Measurements from ENCODE around the gene GLI1. TPM values are rescaled to one million over a fixed set of nuclear protein-coding genes. Genes with fewer than 3 reads are reported as not detected.
"Not testable (repeated sequence)": the region's sequence is repeated elsewhere in the genome, so short reads cannot be mapped to it uniquely, and the experiment has no call there.

GLI1 gene
- total RNA-seq, 2 donors from 2014 or later, result 1.2 TPM; not detected in 1

GRCh38 chr12:57489157-57489641, 29.6 kb downstream of the GLI1 start:
- TF ChIP-seq CTCF (IDR thresholded peaks at IDR 0.05), result no peak
- no peak overlapping the region for H3K4me3 ChIP-seq
- peaks cover 33% of the 10 kb centered on the region for H3K36me3 ChIP-seq
- DNase-seq (ENCODE audit: low spot score), result no peak
- H3K9me3 ChIP-seq, result no peaks in the 10 kb centered on the region
- H3K4me1 ChIP-seq, result peaks cover 0 to 15% of the 10 kb centered on the region in 2 donors
- no peaks in the 10 kb centered on the region for H3K27me3 ChIP-seq
- no peak overlapping the region for H3K27ac ChIP-seq

- peaks cover 34% of the 10 kb centered on the region for H3K36me3 ChIP-seq
- no peaks in the 10 kb centered on the region for H3K9me3 ChIP-seq
- DNase-seq (ENCODE audit: low spot score), result no peak
- H3K27ac ChIP-seq, result no peak overlapping the region
- H3K4me1 ChIP-seq, result peaks cover 0 to 15% of the 10 kb centered on the region in 2 donors
- no peak overlapping the region for H3K4me3 ChIP-seq
- H3K27me3 ChIP-seq, result no peaks in the 10 kb centered on the region
- TF ChIP-seq CTCF (IDR thresholded peaks at IDR 0.05), result no peak
Observed at GRCh38 chr12:57490126-57490525, 30.5 kb downstream of the GLI1 start.

DNA sequence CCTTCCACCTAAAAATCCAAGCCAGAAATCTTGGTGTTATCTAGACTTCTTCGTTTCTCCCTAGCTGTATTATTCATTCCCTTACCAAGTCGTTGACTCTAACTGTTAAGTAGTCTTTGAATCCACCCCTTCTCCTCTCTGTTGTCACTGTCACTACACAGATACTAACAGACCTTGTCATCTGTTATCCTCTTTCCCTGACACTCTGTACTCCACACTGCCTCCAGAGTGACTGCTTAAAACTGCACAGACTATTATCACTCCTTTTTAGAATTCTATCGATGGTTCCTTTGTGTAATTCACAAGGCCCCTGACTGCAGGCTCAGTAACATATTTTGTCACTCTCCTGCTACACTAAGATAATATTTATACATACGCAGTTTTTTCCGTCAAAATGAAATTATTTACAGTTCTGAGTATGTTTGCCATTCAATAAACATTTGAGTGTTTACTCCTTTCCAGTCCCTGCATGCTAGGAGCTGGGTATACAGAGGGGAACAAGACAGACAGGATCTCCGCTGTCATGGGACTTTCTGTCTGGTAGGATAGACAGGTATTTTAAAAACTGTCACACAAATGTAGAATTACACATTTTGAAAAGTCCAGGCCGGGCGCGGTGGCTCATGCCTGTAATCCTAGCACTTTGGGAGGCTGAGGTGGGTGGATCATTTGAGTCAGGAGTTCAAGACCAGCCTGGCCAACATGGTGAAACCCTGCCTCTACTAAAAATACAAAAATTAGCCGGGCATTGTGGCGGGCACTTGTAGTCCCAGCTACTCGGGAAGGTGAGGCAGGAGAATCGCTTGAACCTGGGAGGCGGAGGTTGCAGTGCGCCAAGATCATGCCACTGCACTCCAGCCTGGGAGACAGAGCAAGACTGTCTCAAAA, 32.1 kb downstream of the GLI1 start:
- TF ChIP-seq CTCF (IDR thresholded peaks at IDR 0.05), result no peak
- Histone ChIP-seq H3K4me1 (peaks cover 0 to 15% of the 10 kb centered on the region in 2 donors), H3K9me3 (no peaks in the 10 kb centered on the region), H3K27ac (no peak overlapping the region), H3K27me3 (no peaks in the 10 kb centered on the region), H3K36me3 (peaks cover 40% of the 10 kb centered on the region), H3K4me3 (no peak overlapping the region)
- no peak for DNase-seq (ENCODE audit: low spot score)

DNA sequence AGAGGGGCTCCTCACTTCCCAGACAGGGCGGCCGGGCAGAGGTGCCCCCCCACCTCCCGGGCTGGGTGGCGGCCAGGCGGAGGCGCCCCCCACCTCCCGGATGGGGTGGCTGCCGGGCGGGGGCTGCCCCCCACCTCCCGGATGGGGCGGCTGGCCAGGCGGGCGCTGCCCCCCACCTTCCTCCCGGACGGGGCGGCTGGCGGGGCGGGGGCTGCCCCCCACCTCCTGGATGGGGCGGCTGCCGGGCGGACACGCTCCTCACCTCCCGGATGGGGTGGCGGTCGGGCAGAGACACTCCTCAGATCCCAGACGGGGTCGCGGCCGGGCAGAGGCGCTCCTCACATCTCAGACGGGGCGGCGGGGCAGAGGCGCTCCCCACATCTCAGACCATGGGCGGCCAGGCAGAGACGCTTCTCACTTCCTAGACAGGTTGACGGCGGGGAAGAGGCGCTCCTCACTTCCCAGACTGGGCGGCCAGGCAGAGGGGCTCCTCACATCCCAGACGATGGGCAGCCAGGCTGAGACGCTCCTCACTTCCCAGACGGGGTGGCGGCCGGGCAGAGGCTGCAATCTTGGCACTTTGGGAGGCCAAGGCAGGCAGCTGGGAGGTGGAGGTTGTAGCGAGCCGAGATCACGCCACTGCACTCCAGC, 35.6 kb downstream of the GLI1 start:
- not testable (repeated sequence) for H3K4me1 ChIP-seq; H3K27ac ChIP-seq; H3K4me3 ChIP-seq; H3K9me3 ChIP-seq; H3K27me3 ChIP-seq; DNase-seq (ENCODE audit: low spot score)
- H3K36me3 ChIP-seq, result peaks cover 51% of the 10 kb centered on the region

- no peak for TF ChIP-seq CTCF (IDR thresholded peaks at IDR 0.05)
- H3K27ac ChIP-seq, result no peak overlapping the region
- H3K9me3 ChIP-seq, result no peaks in the 10 kb centered on the region
- no peak overlapping the region for H3K4me3 ChIP-seq
- no peak for DNase-seq (ENCODE audit: low spot score)
- H3K4me1 ChIP-seq, result no peaks in the 10 kb centered on the region
- H3K27me3 ChIP-seq, result no peaks in the 10 kb centered on the region
- H3K36me3 ChIP-seq, result peaks cover 51% of the 10 kb centered on the region
Observed at GRCh38 chr12:57496822-57497221, 37.2 kb downstream of the GLI1 start.

All from right atrium auricular region (tissue), 2 donors.